ENCODE data around the gene MAP1LC3A. TPM values are rescaled to one million over a fixed set of nuclear protein-coding genes. Genes with fewer than 3 reads are reported as not detected.

MAP1LC3A gene
- total RNA-seq, 1 donor, result 29.7 TPM

- no peaks in the 10 kb centered on the region for H4K20me1 ChIP-seq (ENCODE audit: insufficient read depth, low read length)
- no peak for TF ChIP-seq CTCF (IDR thresholded peaks at IDR 0.05; ENCODE audit: extremely low read depth, low read depth, low read length)
- H3K9me3 ChIP-seq (ENCODE audit: low read depth, low read length), result no peaks in the 10 kb centered on the region
- no peak overlapping the region for H2AFZ ChIP-seq (ENCODE audit: low read length)
- DNase-seq (ENCODE audit: insufficient read length, low spot score, missing footprints), result no peak
- no peaks in the 10 kb centered on the region for H3K36me3 ChIP-seq (ENCODE audit: insufficient read depth, low read length)
- H3K4me1 ChIP-seq (ENCODE audit: insufficient read depth, low read length), result peaks cover 6% of the 10 kb centered on the region
- no peak overlapping the region for H3K27ac ChIP-seq (ENCODE audit: low read depth, low read length)
- H3K4me3 ChIP-seq (ENCODE audit: insufficient read depth, low read length), result peak overlapping the region; percentile 89
- H3K4me2 ChIP-seq (ENCODE audit: insufficient read depth, low read length), result peak overlapping the region; percentile 96
- no peaks in the 10 kb centered on the region for H3K27me3 ChIP-seq (ENCODE audit: insufficient read depth, low read length)
- H3K79me2 ChIP-seq (ENCODE audit: insufficient read depth, low read length), result no peaks in the 10 kb centered on the region
These were observed 1.0 kb downstream of the MAP1LC3A start for GRCh38 chr20:34559311-34560140.

- DNase-seq (ENCODE audit: insufficient read length, low spot score, missing footprints), result no peak
These were observed 1.6 kb downstream of the MAP1LC3A start for GRCh38 chr20:34560141-34560523.

GRCh38 chr20:34560614-34561013, 2.1 kb downstream of the MAP1LC3A start:
- no peak for DNase-seq (ENCODE audit: insufficient read length, low spot score, missing footprints)
- Histone ChIP-seq H3K36me3 (ENCODE audit: insufficient read depth, low read length) (no peaks in the 10 kb centered on the region), H3K27me3 (ENCODE audit: insufficient read depth, low read length) (no peaks in the 10 kb centered on the region), H3K9me3 (ENCODE audit: low read depth, low read length) (no peaks in the 10 kb centered on the region), H2AFZ (ENCODE audit: low read length) (no peak overlapping the region), H4K20me1 (ENCODE audit: insufficient read depth, low read length) (no peaks in the 10 kb centered on the region), H3K79me2 (ENCODE audit: insufficient read depth, low read length) (no peaks in the 10 kb centered on the region), H3K4me1 (ENCODE audit: insufficient read depth, low read length) (peaks cover 6% of the 10 kb centered on the region), H3K4me2 (ENCODE audit: insufficient read depth, low read length) (no peak overlapping the region), H3K27ac (ENCODE audit: low read depth, low read length) (no peak overlapping the region), H3K4me3 (ENCODE audit: insufficient read depth, low read length) (no peak overlapping the region)
- TF ChIP-seq CTCF (IDR thresholded peaks at IDR 0.05; ENCODE audit: extremely low read depth, low read depth, low read length), result no peak

More at GRCh38 chr20:34560141-34560523, 1.6 kb downstream of the MAP1LC3A start:
- no peaks in the 10 kb centered on the region for H3K79me2 ChIP-seq (ENCODE audit: insufficient read depth, low read length)
- H3K27me3 ChIP-seq (ENCODE audit: insufficient read depth, low read length), result no peaks in the 10 kb centered on the region
- no peaks in the 10 kb centered on the region for H3K36me3 ChIP-seq (ENCODE audit: insufficient read depth, low read length)
- no peaks in the 10 kb centered on the region for H4K20me1 ChIP-seq (ENCODE audit: insufficient read depth, low read length)
- H3K4me3 ChIP-seq (ENCODE audit: insufficient read depth, low read length), result no peak overlapping the region
- H3K9me3 ChIP-seq (ENCODE audit: low read depth, low read length), result no peaks in the 10 kb centered on the region
- H3K27ac ChIP-seq (ENCODE audit: low read depth, low read length), result no peak overlapping the region
- H3K4me2 ChIP-seq (ENCODE audit: insufficient read depth, low read length), result no peak overlapping the region
- no peak for TF ChIP-seq CTCF (IDR thresholded peaks at IDR 0.05; ENCODE audit: extremely low read depth, low read depth, low read length)
- peaks cover 6% of the 10 kb centered on the region for H3K4me1 ChIP-seq (ENCODE audit: insufficient read depth, low read length)
- H2AFZ ChIP-seq (ENCODE audit: low read length), result no peak overlapping the region

GRCh38 chr20:34561661-34562060, 3.1 kb downstream of the MAP1LC3A start:
- Histone ChIP-seq H3K79me2 (ENCODE audit: insufficient read depth, low read length) (no peaks in the 10 kb centered on the region), H3K27me3 (ENCODE audit: insufficient read depth, low read length) (no peaks in the 10 kb centered on the region), H3K27ac (ENCODE audit: low read depth, low read length) (no peak overlapping the region), H3K4me2 (ENCODE audit: insufficient read depth, low read length) (no peak overlapping the region), H3K4me1 (ENCODE audit: insufficient read depth, low read length) (peaks cover 6% of the 10 kb centered on the region), H3K9me3 (ENCODE audit: low read depth, low read length) (no peaks in the 10 kb centered on the region), H4K20me1 (ENCODE audit: insufficient read depth, low read length) (no peaks in the 10 kb centered on the region), H2AFZ (ENCODE audit: low read length) (no peak overlapping the region), H3K36me3 (ENCODE audit: insufficient read depth, low read length) (no peaks in the 10 kb centered on the region), H3K4me3 (ENCODE audit: insufficient read depth, low read length) (no peak overlapping the region)
- no peak for DNase-seq (ENCODE audit: insufficient read length, low spot score, missing footprints)
- no peak for TF ChIP-seq CTCF (IDR thresholded peaks at IDR 0.05; ENCODE audit: extremely low read depth, low read depth, low read length)

All from osteoblast (primary cell).